Activated CD4-positive, alpha-beta T cell treated with anti-CD3 and anti-CD28 coated beads, Interleukin-2, amount 50 U/mL, for 16 hours (primary cell): Measurements from ENCODE around the gene TMEM151B.
"Not testable (repeated sequence)": the region's sequence is repeated elsewhere in the genome, so short reads cannot be mapped to it uniquely, and the experiment has no call there.

ENCODE experiments used
- DNase-seq: peaks from one replicate; pipeline ENCODE4 v3.0.0-alpha.2; 2020

TMEM151B gene

GRCh38 chr6:44309092-44309491 lies 38.8 kb downstream of the TMEM151B start:
- DNase-seq, result no peak

GRCh38 chr6:44309631-44310030 lies 39.4 kb downstream of the TMEM151B start:
- no peak for DNase-seq

GRCh38 chr6:44310241-44310640 lies 40.0 kb downstream of the TMEM151B start:
- no peak for DNase-seq

GRCh38 chr6:44311304-44311703 lies 41.1 kb downstream of the TMEM151B start:
- no peak for DNase-seq

- no peak for DNase-seq
Observed at GRCh38 chr6:44311767-44312166, 41.5 kb downstream of the TMEM151B start.

GRCh38 chr6:44312901-44313788 lies 42.9 kb downstream of the TMEM151B start, which contains the start of gene AARS2:
Gene AARS2 (minus strand): TSS chr6:44313347. CDS start chr6:44313323, 24 bp downstream.
- DNase-seq, result peak; percentile 94

- not testable (repeated sequence) for DNase-seq
Observed at GRCh38 chr6:44314657-44315056, 44.4 kb downstream of the TMEM151B start.

- DNase-seq, result no peak
Observed at GRCh38 chr6:44315516-44315915, 45.3 kb downstream of the TMEM151B start.

- DNase-seq, result no peak
Observed at GRCh38 chr6:44315951-44316350, 45.7 kb downstream of the TMEM151B start.

GRCh38 chr6:44316481-44316880 lies 46.2 kb downstream of the TMEM151B start:
- DNase-seq, result no peak

- not testable (repeated sequence) for DNase-seq
Observed at GRCh38 chr6:44317136-44317631, 46.9 kb downstream of the TMEM151B start.

GRCh38 chr6:44321210-44321609 lies 51.0 kb downstream of the TMEM151B start:
- no peak for DNase-seq

- no peak for DNase-seq
Observed at GRCh38 chr6:44327096-44327495, 56.8 kb downstream of the TMEM151B start.

GRCh38 chr6:44327760-44328159 lies 57.5 kb downstream of the TMEM151B start:
- DNase-seq, result no peak

GRCh38 chr6:44328203-44328602 lies 58.0 kb downstream of the TMEM151B start:
- DNase-seq, result not testable (repeated sequence)

- DNase-seq, result no peak
Observed at GRCh38 chr6:44329858-44330257, 59.6 kb downstream of the TMEM151B start.

GRCh38 chr6:44332585-44332984 lies 62.3 kb downstream of the TMEM151B start:
- no peak for DNase-seq

GRCh38 chr6:44333273-44333919 lies 63.1 kb downstream of the TMEM151B start:
- no peak for DNase-seq

GRCh38 chr6:44333942-44334341 lies 63.7 kb downstream of the TMEM151B start:
- no peak for DNase-seq

GRCh38 chr6:44335631-44336030 lies 65.4 kb downstream of the TMEM151B start:
- DNase-seq, result no peak

- peak; percentile 75 for DNase-seq
Observed at GRCh38 chr6:44338228-44339122, 68.2 kb downstream of the TMEM151B start.

GRCh38 chr6:44339301-44339700 lies 69.1 kb downstream of the TMEM151B start:
- no peak for DNase-seq
